ENCODE data around the gene SCG2. TPM values are rescaled to one million over a fixed set of nuclear protein-coding genes. Genes with fewer than 3 reads are reported as not detected.

SCG2 gene
- polyA plus RNA-seq, 12 donors: 0.06 to 8.1 (median 0.13) TPM; not detected in 3

GRCh38 chr2:223580951-223581350 lies 21.2 kb downstream of the SCG2 start:
- peak; percentile 68 for DNase-seq

GRCh38 chr2:223578846-223579245 lies 23.3 kb downstream of the SCG2 start:
- no peak for DNase-seq

- no peak for DNase-seq
Observed at GRCh38 chr2:223576873-223577272, 25.3 kb downstream of the SCG2 start.

GRCh38 chr2:223570784-223571183 lies 31.4 kb downstream of the SCG2 start:
- no peak for DNase-seq

- no peak for DNase-seq
Observed at GRCh38 chr2:223566396-223566795, 35.8 kb downstream of the SCG2 start.

GRCh38 chr2:223563462-223563861 lies 38.7 kb downstream of the SCG2 start:
- no peak for DNase-seq

GRCh38 chr2:223562078-223562477 lies 40.1 kb downstream of the SCG2 start:
- DNase-seq: no peak

- no peak for DNase-seq
Observed at GRCh38 chr2:223560749-223561435, 41.3 kb downstream of the SCG2 start.

GRCh38 chr2:223558970-223559369 lies 43.2 kb downstream of the SCG2 start:
- no peak for DNase-seq

GRCh38 chr2:223554923-223555322 lies 47.2 kb downstream of the SCG2 start:
- no peak for DNase-seq

GRCh38 chr2:223549215-223549614 lies 52.9 kb downstream of the SCG2 start:
- no peak for DNase-seq

- no peak for DNase-seq
Observed at GRCh38 chr2:223548194-223548593, 54.0 kb downstream of the SCG2 start.

Other genes starting within 250 kb of the SCG2 start
- gene AP1S3, start 235.2 kb upstream of the SCG2 start, polyA plus RNA-seq (ENCODE audit: insufficient read length in 12 of 12): 1 to 10 TPM in 4 of 12 donors, under 1 TPM in 6, not detected in 2; 0.30 to 3.2 (median 0.87) TPM